Measurements from ENCODE around the gene MED14.

DNA sequence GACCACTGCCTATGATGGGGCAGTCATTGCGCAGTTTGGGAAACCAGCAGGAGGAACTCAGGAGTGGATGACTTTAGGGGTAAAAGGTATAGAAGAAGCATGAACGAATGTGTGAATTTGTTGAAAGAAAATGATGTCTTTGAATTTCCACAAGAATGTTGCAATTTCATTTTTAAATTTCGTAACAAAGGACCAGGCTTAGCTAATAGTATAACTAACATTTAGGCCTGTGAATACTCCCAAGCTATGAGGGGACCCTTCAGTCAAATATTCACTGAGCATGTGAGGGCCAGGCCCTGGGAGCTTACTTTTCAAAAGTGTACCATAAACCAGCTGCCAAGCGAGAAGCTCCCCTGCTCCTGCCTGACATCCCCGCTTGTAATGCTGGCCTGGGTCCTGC lies 106.8 kb downstream of the MED14 start:
- no peak for TF ChIP-seq POLR2A (IDR thresholded peaks at IDR 0.05; ENCODE audit: low read depth, low read length)
- TF ChIP-seq, protein P1, sequence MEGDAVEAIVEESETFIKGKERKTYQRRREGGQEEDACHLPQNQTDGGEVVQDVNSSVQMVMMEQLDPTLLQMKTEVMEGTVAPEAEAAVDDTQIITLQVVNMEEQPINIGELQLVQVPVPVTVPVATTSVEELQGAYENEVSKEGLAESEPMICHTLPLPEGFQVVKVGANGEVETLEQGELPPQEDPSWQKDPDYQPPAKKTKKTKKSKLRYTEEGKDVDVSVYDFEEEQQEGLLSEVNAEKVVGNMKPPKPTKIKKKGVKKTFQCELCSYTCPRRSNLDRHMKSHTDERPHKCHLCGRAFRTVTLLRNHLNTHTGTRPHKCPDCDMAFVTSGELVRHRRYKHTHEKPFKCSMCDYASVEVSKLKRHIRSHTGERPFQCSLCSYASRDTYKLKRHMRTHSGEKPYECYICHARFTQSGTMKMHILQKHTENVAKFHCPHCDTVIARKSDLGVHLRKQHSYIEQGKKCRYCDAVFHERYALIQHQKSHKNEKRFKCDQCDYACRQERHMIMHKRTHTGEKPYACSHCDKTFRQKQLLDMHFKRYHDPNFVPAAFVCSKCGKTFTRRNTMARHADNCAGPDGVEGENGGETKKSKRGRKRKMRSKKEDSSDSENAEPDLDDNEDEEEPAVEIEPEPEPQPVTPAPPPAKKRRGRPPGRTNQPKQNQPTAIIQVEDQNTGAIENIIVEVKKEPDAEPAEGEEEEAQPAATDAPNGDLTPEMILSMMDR (conservative IDR thresholded peaks at IDR 0.05; ENCODE audit: low read depth, low read length): no peak
- TF ChIP-seq RAD21 (IDR thresholded peaks at IDR 0.05; ENCODE audit: low read length): no peak
- TF ChIP-seq RFX5 (IDR thresholded peaks at IDR 0.05; ENCODE audit: low read depth, low read length): no peak

Measured in IMR-90 (cell line).